ENCODE measurements around the gene SLC39A7.

DNA sequence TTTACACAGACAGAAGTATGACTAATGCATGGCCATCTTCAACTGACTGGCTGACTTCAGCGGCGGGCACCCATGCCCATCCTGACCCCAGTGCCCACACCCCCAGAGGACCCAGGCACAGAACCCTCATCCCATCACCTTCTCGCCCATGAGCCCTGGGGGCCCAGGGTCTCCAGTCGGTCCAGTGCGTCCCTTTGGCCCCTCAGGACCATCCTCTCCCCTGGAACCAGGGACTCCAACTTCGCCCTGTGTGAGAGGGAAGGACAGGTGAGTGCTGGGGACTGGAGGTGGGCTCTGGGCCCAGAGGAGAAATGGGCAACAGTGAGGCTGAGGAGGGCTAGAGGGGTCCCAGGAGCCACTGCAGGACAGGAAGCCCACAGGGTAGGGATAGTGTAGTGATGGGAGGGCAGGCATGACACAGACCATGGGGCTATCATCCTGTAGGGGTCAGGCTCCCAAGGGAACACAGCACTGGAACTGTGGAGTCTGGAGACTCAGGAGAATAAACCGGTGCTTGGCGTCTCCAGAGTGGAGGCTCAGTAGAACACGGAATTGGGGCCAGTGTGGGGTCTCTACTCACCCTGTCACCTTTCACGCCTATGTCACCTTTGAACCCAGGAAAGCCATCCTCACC, 25.1 kb upstream of the SLC39A7 start:
- TF ChIP-seq, protein P1, sequence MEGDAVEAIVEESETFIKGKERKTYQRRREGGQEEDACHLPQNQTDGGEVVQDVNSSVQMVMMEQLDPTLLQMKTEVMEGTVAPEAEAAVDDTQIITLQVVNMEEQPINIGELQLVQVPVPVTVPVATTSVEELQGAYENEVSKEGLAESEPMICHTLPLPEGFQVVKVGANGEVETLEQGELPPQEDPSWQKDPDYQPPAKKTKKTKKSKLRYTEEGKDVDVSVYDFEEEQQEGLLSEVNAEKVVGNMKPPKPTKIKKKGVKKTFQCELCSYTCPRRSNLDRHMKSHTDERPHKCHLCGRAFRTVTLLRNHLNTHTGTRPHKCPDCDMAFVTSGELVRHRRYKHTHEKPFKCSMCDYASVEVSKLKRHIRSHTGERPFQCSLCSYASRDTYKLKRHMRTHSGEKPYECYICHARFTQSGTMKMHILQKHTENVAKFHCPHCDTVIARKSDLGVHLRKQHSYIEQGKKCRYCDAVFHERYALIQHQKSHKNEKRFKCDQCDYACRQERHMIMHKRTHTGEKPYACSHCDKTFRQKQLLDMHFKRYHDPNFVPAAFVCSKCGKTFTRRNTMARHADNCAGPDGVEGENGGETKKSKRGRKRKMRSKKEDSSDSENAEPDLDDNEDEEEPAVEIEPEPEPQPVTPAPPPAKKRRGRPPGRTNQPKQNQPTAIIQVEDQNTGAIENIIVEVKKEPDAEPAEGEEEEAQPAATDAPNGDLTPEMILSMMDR (IDR thresholded peaks at IDR 0.05), result no peak
- no peak for TF ChIP-seq POLR2A (IDR thresholded peaks at IDR 0.05)

All from thyroid gland (tissue), 4 donors.